GM19438 (cell line): ENCODE measurements around the gene CTDSPL.
"Not testable (repeated sequence)": the region's sequence is repeated elsewhere in the genome, so short reads cannot be mapped to it uniquely, and the experiment has no call there.

ENCODE experiments used
- ATAC-seq: cut with Tn5 transposase; IDR thresholded peaks from one replicate; pipeline ENCODE4 v1.9.1; 2021; ENCODE audit warnings: low read depth; ENCODE audit not compliant: unreplicated experiment

Gene CTDSPL

GRCh38 chr3:38029400-38030125 is 167.9 kb downstream of the CTDSPL start, which contains the start of gene PLCD1:
Gene PLCD1 (minus strand): TSS chr3:38029642. CDS start chr3:38029539, 103 bp downstream.
- no peak for ATAC-seq

GRCh38 chr3:38030126-38031021 is 168.7 kb downstream of the CTDSPL start:
- ATAC-seq, result no peak

- ATAC-seq, result no peak
These were observed 169.6 kb downstream of the CTDSPL start for GRCh38 chr3:38031022-38031994.

- ATAC-seq, result no peak
These were observed 170.7 kb downstream of the CTDSPL start for GRCh38 chr3:38032328-38032865.

- not testable (repeated sequence) for ATAC-seq
These were observed 171.9 kb downstream of the CTDSPL start for GRCh38 chr3:38033586-38033985.
